Activated CD8-positive, alpha-beta memory T cell treated with anti-CD3 and anti-CD28 coated beads, Interleukin-2, amount 50 U/mL, for 24 hours (primary cell): ENCODE measurements around the gene UBAC2.
"Not testable (repeated sequence)": the region's sequence is repeated elsewhere in the genome, so short reads cannot be mapped to it uniquely, and the experiment has no call there.

Experiments
- DNase-seq: peaks from one replicate; pipeline ENCODE4 v3.0.0-alpha.2; 2020; ENCODE audit errors: extremely low read depth

Gene UBAC2

GRCh38 chr13:99393391-99393790 is 192.7 kb downstream of the UBAC2 start:
- not testable (repeated sequence) for DNase-seq

- DNase-seq, result no peak
These were observed 193.4 kb downstream of the UBAC2 start for GRCh38 chr13:99393791-99394735.

- no peak for DNase-seq
These were observed 194.8 kb downstream of the UBAC2 start for GRCh38 chr13:99395436-99395835.

- no peak for DNase-seq
These were observed 195.8 kb downstream of the UBAC2 start for GRCh38 chr13:99396446-99396845.

GRCh38 chr13:99398071-99398470 is 197.4 kb downstream of the UBAC2 start:
- DNase-seq, result no peak

- DNase-seq, result no peak
These were observed 198.4 kb downstream of the UBAC2 start for GRCh38 chr13:99398916-99399622.

- no peak for DNase-seq
These were observed 198.9 kb downstream of the UBAC2 start for GRCh38 chr13:99399623-99399974.

GRCh38 chr13:99403458-99403971 is 202.9 kb downstream of the UBAC2 start:
- DNase-seq, result no peak

- no peak for DNase-seq
These were observed 203.5 kb downstream of the UBAC2 start for GRCh38 chr13:99404005-99404755.

GRCh38 chr13:99405966-99406365 is 205.3 kb downstream of the UBAC2 start:
- no peak for DNase-seq

- no peak for DNase-seq
These were observed 206.1 kb downstream of the UBAC2 start for GRCh38 chr13:99406799-99407201.

GRCh38 chr13:99407906-99408702 is 207.4 kb downstream of the UBAC2 start:
- no peak for DNase-seq

- DNase-seq, result no peak
These were observed 208.0 kb downstream of the UBAC2 start for GRCh38 chr13:99408703-99409000.

- not testable (repeated sequence) for DNase-seq
These were observed 208.9 kb downstream of the UBAC2 start for GRCh38 chr13:99409461-99410083.

- DNase-seq, result not testable (repeated sequence)
These were observed 210.2 kb downstream of the UBAC2 start for GRCh38 chr13:99410646-99411475.

- no peak for DNase-seq
These were observed 212.2 kb downstream of the UBAC2 start for GRCh38 chr13:99412856-99413255.

- DNase-seq, result no peak
These were observed 213.7 kb downstream of the UBAC2 start for GRCh38 chr13:99414048-99414995.

- no peak for DNase-seq
These were observed 214.5 kb downstream of the UBAC2 start for GRCh38 chr13:99415014-99415650.
